ENCODE results near the gene ZBTB46.

GRCh38 chr20:63834491-63834880 is 3.4 kb upstream of the ZBTB46 start:
- TF ChIP-seq CTCF (IDR thresholded peaks at IDR 0.05) (no peak), POLR2A (IDR thresholded peaks at IDR 0.05) (no peak), POLR2AphosphoS5 (IDR thresholded peaks at IDR 0.05) (no peak)
